GM19240 (cell line): ENCODE results near the gene ART3.

Experiments used
- DNase-seq: peaks from one replicate; pipeline ENCODE4 v3.0.0; 2011; ENCODE audit warnings: low spot score; ENCODE audit not compliant: insufficient read length

The ART3 gene

DNA sequence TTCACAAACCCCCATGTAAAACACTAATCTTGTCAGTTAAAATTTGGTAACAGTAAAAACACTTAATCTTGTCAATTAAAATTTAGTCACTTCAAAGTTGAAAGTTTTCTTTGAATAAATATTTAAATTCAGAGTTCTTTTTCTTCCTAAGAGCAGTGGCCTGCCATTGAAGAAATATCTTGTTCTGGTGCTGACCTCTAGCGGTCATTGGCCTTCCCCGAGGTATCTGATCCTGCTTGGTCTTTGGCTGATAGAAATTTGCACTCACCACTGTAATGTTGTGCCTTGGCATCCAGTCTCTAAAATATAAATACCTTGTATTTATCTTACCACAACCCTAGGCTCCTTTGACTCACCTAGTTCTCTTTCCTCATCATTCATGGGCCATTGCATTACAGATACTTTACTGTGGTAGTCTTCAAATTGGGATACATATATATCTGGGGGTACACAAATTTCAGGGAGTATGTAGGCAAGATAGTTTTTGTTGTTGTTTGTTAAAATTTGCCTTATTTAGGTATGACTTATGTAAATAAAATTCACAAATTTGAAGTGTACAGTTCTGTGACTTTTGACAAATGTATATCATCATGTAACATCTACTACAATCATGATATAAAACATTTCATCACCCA, 6.7 kb upstream of the ART3 start:
- peak; percentile 55 for DNase-seq

DNA sequence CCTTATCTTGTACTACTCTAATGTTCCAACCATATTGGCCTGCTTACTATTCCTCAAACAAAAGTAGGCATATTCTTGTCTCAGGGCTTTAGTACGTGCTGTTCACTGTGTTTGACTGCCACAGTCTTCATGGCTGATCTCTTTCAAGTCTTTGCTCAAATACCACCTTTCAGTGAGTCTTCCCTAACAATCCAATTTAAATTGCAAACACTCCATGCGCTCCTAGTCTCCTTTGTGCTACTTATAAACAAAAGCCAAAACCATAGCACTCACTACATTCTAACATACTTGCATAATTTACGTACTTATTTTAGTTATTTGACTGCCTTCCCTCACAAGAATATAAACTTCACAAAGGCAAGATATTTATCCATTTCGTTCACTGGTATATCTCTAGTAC, 1.7 kb upstream of the ART3 start:
- no peak for DNase-seq

DNA sequence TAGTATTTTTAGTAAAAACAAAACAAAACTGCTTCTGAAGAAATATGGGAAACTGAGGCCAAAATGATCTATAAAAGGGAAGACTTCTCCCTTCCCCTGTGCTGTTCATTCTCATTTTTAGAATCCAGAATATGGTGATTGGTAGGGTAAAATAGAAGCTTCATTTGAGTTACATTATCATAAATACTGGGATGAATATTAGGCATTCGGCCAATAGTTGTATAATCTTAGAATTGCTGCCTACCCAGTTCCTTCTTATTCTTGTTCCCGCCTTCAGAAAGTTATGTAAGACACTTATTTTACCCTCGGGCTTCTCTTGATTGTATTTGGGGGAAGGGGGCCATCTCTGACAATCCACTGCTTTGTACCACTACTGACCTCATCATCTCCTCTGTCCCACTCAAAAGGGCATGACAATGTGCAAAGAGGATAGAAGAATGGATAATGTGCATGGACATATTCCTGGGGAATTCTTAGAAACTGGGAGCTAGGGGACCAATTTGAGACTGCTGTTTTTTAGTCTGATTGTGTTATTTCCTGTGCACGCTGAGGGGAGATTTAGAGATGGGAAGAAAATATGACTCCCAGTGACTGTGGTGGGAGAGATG, 588 bp downstream of the ART3 start:
- no peak for DNase-seq

DNA sequence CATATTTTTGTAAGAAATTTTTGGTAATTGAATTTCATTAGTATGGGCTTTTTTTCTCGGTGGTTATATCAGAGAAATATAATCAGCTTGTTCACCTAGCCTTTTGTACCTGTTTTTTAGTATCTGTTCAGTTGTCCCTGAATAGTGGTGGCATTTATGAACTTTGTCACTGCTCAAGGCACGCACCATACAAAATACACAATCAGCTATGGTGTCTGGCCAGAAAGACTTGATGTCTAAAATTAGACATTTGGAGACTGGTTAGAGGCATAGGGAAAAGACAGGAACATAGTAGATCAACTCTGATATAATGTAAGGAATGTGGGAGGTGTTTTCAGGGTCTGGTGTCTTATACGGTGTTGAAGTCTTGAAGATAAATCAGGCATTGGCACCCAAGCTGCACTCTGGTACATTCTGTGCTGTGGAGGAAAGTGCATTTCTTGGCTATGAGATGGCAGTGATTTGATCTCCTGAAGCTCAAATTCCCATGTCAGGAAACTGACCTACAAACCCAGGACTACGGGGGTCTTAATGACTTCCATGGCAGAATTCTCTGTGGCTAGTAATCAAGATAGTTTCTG, 3.6 kb downstream of the ART3 start:
- DNase-seq: no peak

DNA sequence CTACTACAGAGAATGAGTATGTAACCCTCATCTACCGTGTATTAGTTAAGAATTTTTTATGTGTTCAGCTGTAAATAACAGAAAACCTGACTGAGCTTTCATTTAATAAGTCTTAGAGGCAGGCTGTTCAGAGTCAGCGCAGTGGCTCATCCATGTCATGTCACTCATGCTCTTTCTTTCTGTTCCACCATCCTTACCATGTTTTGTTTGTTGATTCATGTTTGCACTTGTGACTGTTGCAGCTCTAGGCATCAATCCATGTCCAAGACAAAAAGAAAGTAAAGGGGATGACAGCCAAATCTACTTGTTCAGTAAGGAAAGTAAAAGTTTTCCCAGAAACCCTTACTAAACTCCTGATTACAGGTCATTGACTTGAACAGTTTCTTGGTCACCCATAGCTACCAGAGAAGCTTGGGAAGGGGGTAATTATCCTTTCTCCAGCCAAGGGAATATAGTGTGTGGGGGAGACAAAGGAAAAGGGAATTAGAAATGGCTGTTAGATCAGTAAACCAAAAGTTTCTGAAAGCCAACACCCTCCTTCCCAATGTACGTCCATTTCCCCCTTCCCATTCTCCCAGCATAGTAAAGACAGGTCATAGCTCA, 9.0 kb downstream of the ART3 start:
- no peak for DNase-seq

DNA sequence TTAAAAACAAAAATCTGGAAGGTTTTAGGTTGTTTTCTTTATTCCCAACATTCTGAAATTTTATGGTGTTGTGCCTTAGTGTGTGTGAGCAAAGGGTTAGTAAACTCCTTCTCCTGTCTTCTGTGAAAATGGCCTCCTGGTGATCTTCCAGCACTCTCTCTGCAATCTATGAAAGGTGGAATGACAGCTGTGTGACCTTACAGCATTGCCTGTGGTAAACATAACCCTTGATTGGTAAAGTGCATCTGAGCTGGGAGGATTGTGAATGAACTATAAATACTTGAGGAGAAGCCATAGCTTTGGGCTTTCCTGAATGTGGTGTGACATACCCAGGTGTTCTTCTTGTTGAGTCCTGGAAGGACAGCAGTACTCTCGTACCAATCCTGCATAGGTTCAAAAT, 10.0 kb downstream of the ART3 start:
- DNase-seq: no peak

DNA sequence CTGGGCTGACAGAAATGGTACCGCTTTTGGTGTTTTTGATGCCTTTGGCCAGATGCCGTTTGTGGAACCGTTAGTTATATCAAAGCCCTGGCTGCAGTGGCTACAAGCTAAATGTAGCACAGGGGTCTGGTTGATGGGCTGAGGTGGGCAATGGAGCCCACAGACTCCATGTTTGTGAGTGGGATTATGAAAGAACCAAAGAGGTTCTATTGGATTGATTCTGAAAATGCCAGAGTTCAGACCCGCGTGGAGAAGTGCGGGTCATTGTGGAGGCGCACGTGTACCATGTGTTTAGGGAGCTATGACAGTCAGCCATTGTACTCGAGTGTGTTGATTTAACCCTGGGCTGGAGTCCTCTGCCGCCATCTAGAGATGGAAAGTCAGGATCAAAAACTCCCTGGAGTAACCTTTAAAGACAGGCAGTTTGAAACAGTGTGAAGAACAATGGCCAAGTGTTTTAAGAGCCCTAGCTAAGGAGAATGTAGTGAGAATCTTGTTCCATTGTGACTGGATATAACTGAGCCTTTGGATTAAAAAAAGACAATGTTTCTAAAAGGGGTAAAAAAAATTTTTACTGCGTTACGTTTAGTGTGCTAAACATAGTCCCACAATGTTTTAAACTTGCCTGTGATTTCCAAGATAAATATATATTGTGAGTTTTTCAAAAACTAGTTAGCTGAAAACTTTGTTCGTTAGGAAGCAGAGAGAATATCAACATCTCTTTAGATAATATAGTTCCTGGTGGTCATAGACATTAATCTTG, 12.7 kb downstream of the ART3 start:
- no peak for DNase-seq

DNA sequence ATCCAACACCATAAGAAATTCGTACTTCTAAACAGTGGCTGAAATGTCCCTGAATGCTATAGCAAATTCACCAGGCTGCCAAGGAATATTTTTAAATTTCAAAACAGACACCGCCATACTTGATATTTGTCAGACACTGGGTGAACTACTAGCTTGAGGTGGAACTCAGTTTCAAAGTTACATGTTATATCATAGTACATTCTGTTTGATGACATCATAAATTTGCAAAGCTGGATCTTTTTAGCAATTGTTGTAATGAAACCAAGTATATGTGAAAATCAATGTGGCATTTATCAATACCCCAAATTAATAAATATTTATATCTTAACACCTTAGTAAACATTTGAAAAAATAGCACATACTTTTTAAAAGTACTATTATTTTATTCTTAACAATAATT, 14.2 kb downstream of the ART3 start:
- DNase-seq: no peak

DNA sequence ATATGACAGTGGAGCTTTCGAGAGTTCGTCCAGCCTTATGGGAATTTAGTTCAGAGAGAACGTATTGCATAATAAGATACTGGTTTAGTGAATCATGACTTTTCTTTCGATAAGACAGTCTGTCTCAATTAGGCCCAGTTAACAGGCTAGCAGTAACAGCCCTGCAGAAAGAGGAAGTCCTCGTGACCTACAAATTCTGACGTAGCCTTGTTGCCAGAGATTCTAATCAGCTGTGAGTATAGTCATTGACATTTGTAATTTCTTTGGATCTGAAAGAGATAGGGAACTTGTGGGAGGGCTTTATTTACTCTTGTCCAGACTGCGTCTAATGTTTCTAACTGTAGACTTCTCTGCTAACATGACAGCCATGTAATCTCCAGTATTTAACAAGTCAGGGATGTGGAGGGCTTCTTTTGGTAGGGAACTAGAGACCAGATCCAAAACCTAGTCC, 15.8 kb downstream of the ART3 start:
- no peak for DNase-seq

DNA sequence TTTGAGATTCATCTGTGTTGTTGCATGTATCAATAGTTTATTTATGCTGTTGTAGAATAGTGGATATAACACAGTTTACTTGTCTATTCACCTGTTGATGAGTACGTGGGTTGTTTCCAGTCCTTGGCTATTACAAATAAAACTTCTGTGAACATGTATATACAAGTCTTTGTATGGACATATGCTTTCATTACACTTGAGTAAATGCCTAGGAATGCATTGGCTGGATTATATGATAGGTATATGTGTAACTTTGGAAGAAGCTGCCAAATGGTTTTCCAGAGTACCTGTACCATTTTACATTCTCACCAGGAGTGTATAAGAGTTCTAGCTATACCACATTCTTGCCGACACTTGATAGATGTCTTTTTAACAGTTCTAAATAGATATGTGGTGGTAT, 16.5 kb downstream of the ART3 start:
- no peak for DNase-seq

DNA sequence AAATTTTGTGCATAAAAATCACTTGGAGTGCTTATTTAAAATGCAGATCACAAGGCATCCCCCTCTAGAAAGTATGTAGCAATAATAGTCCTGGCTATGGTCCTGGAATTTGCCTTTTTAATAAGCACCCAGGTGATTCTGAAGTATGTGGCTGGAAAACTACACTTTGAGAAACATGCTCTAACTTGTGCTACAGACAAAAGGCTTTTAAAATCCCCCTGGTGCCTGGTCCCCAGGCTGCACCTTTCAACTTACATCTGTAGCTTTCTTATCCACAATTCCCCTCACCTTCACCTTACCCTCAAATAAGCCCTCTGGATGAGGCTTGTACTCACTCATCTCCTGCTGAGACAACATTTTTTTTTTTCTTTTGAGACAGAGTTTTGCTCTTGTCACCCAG, 21.1 kb downstream of the ART3 start:
- DNase-seq: no peak

DNA sequence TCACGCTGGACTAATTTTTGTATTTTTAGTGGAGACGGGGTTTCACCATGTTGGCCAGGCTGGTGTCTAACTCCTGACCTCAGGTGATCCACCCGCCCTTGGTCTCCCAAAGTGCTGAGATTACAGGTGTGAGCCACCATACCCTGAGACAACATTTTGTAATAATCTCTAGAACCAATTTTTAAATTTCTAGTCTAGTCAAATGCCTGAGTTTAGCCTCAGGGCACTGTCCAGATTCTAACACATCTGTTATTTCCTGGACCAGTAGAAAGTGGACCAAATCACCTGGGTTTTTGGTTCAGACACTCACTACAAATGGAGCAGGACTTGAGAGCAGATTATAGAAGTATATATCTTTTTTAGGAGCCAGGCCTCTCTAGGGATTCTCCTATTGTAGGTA, 21.6 kb downstream of the ART3 start:
- no peak for DNase-seq

DNA sequence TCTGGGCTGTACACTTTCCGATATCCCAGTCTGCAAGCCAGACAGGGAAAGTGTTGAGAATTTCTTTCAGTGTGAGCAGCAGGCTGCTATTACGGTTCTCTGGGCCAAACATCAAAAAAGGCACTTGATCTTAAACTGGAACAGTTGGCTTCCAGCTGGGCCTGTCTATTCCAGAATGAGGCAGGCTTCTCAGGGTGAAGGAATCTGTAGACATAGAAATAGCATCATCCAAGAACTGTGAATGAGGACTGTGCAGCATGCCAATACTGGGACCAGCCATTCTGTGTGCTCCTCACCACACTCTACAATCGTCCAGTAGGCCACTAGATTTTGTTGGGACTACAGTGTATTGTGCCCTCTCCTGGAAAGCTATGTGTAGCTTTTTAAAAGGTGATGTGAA, 31.1 kb downstream of the ART3 start:
- DNase-seq: no peak

DNA sequence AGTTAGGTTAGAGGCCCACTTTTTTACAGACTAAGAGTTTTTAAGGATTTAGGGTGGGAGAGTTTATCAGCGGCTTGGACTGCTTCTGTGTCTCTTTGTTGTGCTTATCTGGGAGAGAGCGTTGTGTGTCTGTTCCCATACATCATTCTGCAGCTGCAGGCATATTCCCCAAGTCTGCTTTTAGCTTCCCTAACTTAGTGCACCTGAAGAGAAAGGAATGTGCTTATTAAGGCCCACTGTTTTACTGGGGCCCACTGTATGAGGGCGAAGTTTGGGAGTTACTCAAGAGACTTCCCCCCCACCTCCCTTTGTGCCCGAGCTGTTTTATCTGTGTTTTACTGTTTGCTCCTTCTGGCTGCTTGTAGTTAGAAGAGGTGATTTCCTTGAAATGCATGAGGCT, 31.9 kb downstream of the ART3 start:
- DNase-seq: no peak

DNA sequence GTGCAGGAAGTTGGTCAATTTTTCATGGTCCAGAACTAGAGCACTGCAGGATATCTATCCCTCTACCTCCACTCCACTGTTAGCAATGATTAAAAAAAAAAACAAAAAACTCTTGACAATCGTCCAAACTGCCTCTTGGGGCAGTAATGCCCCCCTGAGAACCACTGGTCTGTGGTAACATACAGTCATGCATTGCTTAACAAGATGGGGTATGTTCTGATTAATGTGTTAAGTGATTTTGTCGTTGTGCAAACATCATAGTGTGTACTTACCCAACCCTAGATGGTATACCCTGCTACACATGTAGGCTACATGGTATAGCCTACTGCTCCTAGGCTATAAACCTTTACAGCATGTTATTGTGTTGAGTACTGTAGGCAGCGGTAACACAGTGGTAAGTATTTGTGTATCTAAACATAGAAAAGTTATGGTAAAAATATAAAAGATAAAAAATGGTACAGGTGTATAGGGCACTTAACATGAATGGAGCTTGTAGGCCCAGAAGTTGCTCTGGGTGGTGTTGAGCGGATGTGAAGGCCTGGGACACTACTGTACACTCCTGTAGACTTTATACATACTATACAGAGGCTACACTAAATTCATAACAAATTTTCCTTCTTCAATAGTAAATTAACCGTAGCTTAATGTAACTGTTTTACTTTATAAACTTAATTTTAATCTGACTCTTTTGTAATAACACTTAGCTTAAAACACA, 34.1 kb downstream of the ART3 start:
- no peak for DNase-seq

DNA sequence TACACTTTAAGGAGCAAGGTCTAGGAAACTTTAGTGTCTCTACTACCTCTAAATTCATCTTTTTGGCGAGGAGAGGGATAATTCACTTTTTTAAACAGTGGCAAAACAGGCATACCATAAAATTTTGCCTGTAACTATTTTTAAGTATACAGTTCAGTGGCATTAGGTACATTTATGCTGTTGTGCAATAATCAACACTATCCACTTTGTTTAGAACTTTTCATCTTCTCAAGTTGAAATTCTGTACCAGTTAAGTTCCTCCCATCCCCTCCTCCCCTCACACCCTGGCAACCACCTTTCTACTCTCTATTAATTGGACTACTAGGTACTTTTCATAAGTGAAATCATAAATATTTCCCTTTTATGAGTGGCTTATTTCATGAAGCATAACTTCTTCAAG, 42.3 kb downstream of the ART3 start:
- DNase-seq: no peak

DNA sequence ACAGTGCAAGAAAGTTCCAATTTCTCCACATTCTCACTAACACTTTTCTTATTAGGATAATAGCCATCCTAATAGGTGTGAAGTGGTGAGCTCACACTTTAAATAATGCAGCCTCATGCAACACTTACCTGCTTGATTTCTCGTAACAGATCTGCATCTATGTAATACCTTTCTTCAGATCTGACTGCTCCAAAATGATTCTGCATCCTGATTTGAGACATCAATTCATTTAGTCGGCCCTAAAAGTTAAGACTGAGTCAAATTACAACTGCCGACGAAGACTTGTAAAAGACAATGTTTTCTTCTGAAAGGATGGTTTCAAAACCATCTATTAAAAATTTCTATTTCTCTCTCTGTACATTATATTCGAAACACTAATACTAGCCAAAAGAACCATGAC, 43.0 kb downstream of the ART3 start:
- DNase-seq: no peak

DNA sequence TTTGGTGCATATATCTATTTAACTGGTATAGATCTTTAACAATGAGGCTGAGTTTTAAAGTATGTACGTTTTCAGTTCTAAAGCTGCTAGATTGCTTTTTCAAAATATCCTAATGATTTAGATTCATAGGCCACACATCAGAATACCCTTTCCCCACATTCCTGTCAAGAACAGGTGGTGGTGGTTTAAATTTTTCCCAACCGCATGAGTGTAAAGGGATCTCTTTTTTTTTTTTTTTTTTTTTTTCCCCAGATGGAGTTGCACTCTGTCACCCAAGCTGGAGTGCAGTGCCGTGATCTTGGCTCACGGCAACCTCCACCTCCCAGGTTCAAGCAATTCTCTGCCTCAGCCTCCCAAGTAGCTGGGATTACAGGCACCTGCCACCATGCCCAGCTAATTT, 45.7 kb downstream of the ART3 start:
- no peak for DNase-seq

DNA sequence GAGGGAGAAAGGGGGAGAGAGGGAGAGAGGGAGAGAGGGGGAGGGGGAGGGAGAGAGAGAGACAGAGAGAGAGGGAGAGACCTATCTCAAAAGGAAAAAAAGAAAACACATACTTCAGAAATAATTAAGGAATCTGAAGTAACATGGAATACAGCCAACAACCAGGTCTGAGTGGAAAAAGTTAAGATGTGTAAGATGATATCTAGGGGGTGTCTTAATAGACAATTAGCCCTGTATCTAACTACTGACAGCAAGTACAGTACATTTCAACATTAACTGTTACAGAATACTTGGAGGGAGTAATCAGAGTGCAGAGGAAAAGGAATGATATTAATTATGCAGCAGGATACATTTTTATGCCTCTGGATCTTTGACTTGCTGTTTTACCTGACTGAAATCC, 51.3 kb downstream of the ART3 start:
- no peak for DNase-seq

DNA sequence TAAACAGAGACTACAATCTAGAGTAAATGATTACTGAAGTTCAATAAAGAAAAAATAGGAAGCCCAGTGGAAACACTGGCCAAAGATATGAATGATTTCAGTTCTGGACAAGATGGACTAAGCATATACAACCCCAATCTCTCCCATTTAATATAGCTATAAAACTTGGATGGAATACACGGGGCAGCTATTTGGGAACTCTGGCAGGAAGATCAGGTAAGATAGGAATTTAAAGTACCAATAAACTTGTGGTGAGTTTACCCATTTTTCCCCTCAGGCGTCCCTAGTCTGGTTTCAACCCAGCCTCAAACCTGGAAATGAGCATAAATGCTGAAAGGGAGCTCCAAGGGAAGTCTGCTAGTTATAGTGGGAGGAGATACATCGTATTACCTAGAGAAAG, 53.2 kb downstream of the ART3 start:
- no peak for DNase-seq

DNA sequence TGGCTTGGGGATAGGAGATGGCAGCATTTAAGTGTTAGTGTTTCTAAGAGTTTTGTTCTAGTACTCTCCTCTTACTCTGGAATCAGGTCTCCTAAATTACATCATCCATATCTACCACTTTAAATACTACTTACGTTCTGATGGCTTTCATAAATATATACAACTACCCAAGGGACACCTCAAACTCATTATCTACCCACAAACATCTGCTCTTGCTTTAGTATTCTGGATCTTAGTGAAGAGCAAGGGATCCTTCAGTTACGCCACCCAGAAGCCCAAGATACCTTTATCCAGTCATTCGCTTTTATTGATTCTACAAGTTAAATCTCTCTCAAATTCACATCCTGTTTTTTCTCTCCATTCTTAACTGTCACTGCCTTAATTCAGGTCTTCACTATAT, 66.7 kb downstream of the ART3 start:
- DNase-seq: no peak

DNA sequence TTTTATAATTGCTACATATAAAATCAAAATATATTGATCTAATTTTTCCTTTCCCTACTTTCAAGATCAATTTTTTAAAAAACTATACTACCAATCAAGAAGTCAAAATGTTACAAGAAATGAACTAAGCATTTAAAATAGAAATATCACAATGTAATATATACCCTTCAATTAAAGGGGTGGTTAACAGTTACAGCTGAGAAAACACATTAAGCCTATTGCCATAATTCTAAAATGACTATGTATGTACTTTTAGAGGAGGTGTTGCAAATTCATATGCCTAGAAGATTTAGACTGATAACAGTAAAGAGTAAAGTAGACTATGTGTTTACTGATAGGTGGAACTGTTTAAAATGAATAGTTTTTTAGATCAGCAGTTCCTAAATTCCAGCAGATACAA, 70.0 kb downstream of the ART3 start:
- DNase-seq: no peak
